Rectal smooth muscle tissue (tissue), 1 donor: ENCODE results near the gene PRDM11.

Experiments
- H3K27ac ChIP-seq: one replicate; pipeline ENCODE4 v1.7.0; 2013; ENCODE audit warnings: low read depth, low read length, inconsistent platforms
- H3K27me3 ChIP-seq: one replicate; pipeline ENCODE4 v1.7.0; 2013; ENCODE audit warnings: low read length; ENCODE audit not compliant: control insufficient read depth, insufficient read depth
- H3K36me3 ChIP-seq: one replicate; pipeline ENCODE4 v1.7.0; 2013; ENCODE audit warnings: low read length; ENCODE audit not compliant: control insufficient read depth, insufficient read depth
- H3K4me1 ChIP-seq: one replicate; pipeline ENCODE4 v1.7.0; 2013; ENCODE audit warnings: low read length; ENCODE audit not compliant: control insufficient read depth, insufficient read depth
- H3K4me3 ChIP-seq: one replicate; pipeline ENCODE4 v1.7.0; 2013; ENCODE audit warnings: low read length
- H3K9ac ChIP-seq: one replicate; pipeline ENCODE4 v1.7.0; 2013; ENCODE audit warnings: low read length

The PRDM11 gene

DNA sequence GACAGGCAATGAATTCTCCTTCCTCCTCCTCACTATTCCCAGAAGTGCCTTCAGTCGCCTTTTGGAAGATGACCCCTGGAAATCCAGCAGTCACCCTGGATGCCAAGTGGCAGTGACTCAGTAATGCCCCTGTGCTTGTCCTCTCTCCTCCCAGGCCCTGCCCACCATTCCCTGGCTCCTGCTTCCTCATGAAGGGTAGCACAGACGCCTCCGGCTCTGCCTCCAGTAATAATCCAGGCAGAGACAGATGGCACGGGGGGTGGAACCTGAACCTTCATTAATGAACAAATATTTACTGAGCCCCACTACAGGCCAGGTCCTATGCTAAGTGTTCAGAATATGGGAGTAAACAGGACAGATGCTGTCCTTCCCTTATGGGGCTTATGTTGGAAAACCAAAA, 116.5 kb downstream of the PRDM11 start:
- Histone ChIP-seq H3K27ac (no peak overlapping the region), H3K4me1 (no peaks in the 10 kb centered on the region), H3K4me3 (no peak overlapping the region), H3K27me3 (no peaks in the 10 kb centered on the region), H3K36me3 (no peaks in the 10 kb centered on the region), H3K9ac (no peak overlapping the region)

DNA sequence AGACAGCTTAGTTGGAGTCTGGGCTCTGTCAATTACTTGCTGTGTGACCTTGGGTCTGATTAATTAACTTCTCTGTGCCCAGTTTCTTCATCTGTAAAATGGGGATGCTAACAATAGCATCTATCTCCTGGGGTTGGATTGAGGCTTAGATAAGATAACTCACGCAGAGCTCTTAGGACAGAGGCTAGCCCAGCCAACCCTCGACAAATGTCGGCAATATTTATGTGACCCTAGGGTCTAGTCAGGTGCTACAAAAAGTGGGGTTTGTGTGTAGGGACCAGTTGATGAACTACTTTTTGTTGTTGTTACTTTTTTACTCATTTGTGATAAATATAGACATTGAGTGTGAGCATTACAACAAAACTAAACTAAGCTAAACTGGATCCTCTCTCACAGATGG, 117.3 kb downstream of the PRDM11 start:
- no peak overlapping the region for H3K27ac ChIP-seq
- no peak overlapping the region for H3K9ac ChIP-seq
- H3K36me3 ChIP-seq, result no peaks in the 10 kb centered on the region
- H3K4me3 ChIP-seq, result no peak overlapping the region
- H3K27me3 ChIP-seq, result no peaks in the 10 kb centered on the region
- H3K4me1 ChIP-seq, result no peaks in the 10 kb centered on the region

DNA sequence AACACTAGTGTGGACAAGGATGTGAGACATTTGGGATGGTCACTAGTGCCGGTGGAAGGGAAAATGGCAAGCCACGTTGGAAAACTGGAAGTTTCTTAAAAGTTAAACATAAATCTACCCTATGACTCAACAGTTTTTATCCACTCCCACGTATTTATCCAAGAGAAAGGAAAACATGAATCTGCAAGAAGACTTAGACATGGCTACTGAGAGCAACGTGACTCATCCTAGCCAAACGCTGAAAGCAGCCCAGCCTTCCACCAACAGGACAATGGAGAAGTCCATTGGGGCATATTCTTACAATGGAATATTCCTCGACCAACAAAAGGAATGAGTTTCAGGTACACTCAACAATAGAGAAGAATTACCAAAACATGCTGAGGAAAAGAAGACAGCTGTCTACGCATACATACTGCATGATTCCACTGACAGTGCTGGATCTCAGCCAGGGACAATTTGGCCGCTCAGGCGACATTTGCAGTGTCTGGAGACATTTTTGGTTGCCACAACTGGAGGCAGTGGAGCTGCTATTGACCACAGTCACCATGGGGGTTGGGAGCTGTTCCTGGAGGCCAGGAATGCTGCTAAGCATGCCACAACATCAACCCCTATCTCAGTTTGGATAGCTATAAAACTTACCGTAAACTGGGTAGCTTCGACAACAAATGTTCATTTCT, 118.5 kb downstream of the PRDM11 start:
- no peaks in the 10 kb centered on the region for H3K27me3 ChIP-seq

DNA sequence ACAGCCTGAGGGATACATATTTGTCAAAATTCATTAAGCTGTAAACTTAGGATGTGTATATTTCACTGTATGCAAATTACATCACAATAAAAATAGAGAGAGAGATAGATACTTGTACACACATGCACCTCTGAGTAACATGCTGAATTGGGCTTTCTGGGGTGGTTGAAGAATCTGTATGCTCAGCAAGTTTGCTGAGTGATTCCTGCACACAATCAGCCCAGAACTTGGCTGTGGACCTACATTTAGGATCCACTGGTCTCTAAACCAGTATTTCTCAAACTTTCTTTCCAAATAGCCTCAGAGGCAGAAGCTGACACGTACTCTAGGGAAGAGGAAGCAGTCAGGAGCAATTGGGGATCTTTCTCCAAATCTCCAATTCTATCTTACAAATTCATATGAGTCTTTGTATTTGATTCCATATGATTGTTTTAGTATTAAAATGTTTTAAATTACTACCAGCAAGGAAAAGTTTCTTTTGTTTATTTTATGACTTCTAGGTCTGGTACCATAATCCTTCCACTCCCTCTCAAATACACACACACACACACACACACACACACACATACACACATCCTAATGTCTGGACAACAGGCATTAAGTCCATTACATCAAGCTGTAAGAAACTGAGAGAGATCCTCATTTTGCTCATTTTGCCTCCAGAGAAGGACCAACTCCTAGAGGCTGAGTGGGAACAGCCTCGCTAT, 119.7 kb downstream of the PRDM11 start:
- no peaks in the 10 kb centered on the region for H3K4me1 ChIP-seq
- no peak overlapping the region for H3K4me3 ChIP-seq
- no peak overlapping the region for H3K27ac ChIP-seq
- no peaks in the 10 kb centered on the region for H3K36me3 ChIP-seq
- H3K27me3 ChIP-seq, result no peaks in the 10 kb centered on the region
- H3K9ac ChIP-seq, result no peak overlapping the region

More for the DNA sequence above, 118.5 kb downstream of the PRDM11 start:
- H3K4me3 ChIP-seq, result no peak overlapping the region
- H3K9ac ChIP-seq, result no peak overlapping the region
- no peaks in the 10 kb centered on the region for H3K36me3 ChIP-seq
- H3K27ac ChIP-seq, result no peak overlapping the region
- H3K4me1 ChIP-seq, result no peaks in the 10 kb centered on the region

DNA sequence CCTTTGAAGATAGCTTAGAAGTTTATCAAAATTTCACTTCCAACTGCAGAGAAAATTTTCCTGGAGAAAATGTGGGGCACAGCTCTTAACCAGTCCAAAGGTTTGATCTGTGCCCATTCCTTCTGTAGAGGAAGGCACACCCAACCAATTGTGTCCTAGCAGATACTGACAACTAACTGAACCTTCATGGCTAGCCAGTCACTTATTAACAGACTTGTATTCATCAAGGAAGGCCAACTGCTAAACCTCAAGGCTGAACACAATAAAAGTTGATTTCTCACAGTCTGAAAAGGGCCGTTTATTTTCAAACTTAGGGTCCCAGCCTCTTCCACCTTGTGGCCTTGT, 120.2 kb downstream of the PRDM11 start:
- Histone ChIP-seq H3K27ac (no peak overlapping the region), H3K4me3 (no peak overlapping the region), H3K4me1 (no peaks in the 10 kb centered on the region), H3K36me3 (no peaks in the 10 kb centered on the region), H3K9ac (no peak overlapping the region), H3K27me3 (no peaks in the 10 kb centered on the region)

DNA sequence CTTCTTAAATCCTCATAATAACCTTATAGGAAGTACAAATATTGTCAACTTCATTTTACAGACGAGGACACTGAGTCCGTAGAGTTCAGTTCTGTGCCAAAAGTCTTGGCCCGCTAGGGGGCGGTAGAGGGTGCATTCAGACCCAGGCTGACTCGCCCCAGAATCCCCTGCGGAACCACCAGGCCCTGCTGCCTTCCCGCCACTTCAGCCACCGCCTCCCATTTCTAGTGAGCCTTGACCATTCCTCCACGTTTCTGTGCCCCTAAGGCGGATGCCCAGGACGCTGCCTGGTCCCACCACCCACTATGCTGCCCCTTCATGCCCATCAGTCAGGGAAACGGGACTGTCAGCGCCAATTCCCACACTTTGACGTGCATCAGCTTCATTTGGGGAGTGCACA, 120.6 kb downstream of the PRDM11 start:
- H3K4me1 ChIP-seq, result no peaks in the 10 kb centered on the region
- H3K27ac ChIP-seq, result no peak overlapping the region

DNA sequence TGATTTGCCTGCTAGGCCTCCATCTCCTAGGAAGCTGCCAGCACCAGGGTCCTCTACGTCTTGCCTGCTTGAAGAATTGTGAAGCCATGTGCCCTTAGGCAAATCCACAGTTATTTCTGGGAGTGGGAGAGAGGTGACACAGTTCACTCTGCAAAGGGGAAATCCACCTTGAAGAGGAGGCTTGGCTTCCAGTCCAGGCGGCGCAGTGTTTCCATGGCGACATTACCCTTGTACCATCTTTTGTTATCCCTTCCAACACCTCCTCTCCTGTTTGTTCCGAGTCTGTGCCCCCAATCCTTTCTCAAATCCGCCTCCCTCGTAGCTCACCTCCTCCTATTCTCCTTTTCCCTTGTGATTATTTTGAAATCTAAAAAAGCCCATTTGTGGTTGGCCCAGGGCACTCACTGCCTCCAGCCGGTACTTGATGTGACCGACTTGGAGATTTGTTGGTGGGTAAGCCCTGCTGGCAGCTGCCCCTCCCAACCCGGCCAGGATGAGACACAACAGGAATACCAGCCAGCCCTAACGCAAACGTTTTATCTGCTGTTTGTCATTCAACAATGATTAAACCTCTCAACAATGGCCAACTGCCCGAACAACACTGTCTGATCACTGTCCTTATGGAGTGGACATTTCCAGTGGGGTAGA, 121.3 kb downstream of the PRDM11 start:
- H3K27me3 ChIP-seq, result no peaks in the 10 kb centered on the region
- H3K4me3 ChIP-seq, result no peak overlapping the region
- H3K9ac ChIP-seq, result no peak overlapping the region
- no peaks in the 10 kb centered on the region for H3K36me3 ChIP-seq
- no peak overlapping the region for H3K27ac ChIP-seq
- H3K4me1 ChIP-seq, result no peaks in the 10 kb centered on the region

More for the DNA sequence above, 120.6 kb downstream of the PRDM11 start:
- H3K27me3 ChIP-seq, result no peaks in the 10 kb centered on the region
- no peak overlapping the region for H3K9ac ChIP-seq
- no peak overlapping the region for H3K4me3 ChIP-seq
- H3K36me3 ChIP-seq, result no peaks in the 10 kb centered on the region

DNA sequence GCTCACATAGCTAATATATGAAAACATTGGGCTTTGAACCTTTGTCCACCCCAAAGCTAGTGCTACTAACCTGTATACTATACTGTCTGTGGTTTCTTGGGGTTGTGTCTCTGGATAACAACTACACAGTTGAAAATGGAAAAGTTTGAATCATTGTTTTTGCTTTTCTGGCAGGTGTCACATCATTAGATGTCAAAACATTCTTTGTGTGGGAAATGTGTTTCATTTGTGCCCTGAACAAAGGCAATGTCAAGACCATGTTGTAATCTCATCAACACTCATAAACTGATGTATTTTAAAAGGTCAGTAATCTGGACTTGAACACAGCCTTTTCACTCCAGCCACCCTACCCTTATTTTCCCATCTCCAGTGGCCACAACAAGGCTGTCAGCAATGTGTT, 123.2 kb downstream of the PRDM11 start:
- no peak overlapping the region for H3K9ac ChIP-seq
- no peaks in the 10 kb centered on the region for H3K4me1 ChIP-seq
- H3K36me3 ChIP-seq, result no peaks in the 10 kb centered on the region
- H3K4me3 ChIP-seq, result no peak overlapping the region
- H3K27me3 ChIP-seq, result no peaks in the 10 kb centered on the region
- H3K27ac ChIP-seq, result no peak overlapping the region

DNA sequence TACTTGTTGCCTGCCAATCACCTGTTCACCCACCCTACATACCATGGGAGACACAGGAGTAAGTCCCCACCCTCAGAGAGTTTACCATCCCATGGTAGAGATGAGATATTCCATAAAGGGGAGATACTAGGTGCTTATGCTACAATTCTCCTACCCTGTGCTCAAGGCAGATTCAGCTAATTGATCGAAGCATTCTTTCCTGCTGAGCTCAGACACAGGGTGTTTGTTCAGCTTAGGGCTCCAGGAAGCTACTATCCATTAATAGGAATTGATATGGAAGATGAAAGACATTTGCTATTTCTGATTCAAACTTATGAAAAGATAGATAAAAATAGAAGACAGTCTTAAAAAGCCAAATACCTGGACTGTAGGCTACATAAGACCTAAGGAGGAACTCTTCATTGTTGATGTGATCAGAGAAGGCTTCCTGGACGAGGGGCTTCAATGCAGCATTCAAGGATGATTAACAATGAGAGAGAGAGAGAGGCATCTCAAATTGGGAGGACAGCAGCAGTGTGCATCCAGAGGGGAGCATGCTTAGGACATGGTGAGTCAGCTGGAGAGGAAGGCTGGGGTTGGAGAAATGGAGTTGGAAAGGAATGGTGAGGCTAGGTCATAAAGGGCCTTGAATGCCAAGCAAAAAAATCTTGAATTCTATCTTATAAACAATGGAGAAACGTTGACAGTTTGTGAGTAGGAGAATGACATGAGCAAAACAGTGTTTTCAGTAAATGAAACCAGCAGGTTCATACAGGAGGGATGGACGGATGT, 124.7 kb downstream of the PRDM11 start:
- Histone ChIP-seq H3K4me3 (no peak overlapping the region), H3K36me3 (no peaks in the 10 kb centered on the region), H3K9ac (no peak overlapping the region), H3K27me3 (no peaks in the 10 kb centered on the region), H3K27ac (no peak overlapping the region), H3K4me1 (no peaks in the 10 kb centered on the region)

DNA sequence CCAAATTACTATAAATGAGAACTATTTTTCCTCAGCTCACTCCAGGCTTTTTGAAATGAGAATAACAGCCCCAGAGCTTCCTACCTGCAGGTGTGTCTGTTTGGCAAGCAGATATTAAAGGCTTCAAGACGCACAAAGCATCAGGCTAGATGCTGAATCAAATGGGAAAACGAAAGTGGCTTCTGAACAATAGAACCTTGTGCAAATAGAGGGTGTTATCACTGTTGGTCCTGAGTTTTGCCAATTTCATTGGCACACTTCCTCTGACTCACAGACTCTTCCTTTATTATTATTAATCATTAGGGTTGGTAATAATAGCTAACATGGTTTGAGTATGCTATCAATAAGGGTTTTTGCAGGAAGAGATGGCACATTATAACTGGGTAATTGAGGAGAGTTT, 126.3 kb downstream of the PRDM11 start:
- Histone ChIP-seq H3K4me1 (no peaks in the 10 kb centered on the region), H3K9ac (no peak overlapping the region), H3K27ac (no peak overlapping the region), H3K36me3 (no peaks in the 10 kb centered on the region), H3K27me3 (no peaks in the 10 kb centered on the region), H3K4me3 (no peak overlapping the region)

DNA sequence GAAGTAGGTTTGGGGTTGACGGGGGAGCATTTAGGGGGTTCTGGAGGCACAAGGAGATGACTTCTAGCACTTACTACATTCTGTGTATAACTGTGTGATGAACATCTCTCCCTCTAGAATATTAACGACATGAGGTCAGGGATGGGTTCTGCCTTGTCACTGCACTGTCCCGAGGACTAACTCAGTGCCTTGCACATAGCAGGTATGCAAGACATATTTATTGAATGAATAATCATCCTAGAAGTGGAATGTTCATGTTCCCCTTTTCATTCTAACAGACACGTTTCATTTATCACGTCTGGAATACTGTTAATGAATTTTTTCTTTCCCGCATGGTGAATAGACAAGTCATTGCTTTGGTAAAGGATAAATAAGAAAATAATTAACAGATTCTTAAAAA, 127.1 kb downstream of the PRDM11 start:
- no peaks in the 10 kb centered on the region for H3K27me3 ChIP-seq
- no peak overlapping the region for H3K27ac ChIP-seq

DNA sequence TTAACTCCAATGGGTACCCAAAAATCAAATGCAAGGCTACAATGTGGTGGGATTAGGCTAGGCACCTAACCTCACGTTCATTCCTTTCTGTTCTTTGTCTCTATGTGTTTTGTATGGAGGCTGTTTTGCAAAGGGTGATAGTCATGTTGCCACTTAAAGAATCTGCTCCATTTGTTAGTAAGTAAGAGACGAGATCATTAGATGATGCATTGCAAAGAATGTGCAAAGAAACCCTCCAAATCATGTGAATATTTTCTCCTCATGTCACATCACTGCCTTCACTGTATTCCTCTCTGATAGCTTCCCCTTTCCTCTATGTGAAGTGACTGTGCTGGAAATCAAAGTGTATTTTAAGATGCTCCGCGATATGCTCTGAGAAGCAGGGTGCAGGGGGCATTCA, 127.8 kb downstream of the PRDM11 start:
- Histone ChIP-seq H3K27ac (no peak overlapping the region), H3K4me1 (no peaks in the 10 kb centered on the region), H3K9ac (no peak overlapping the region)

More for the DNA sequence above, 127.1 kb downstream of the PRDM11 start:
- H3K4me1 ChIP-seq, result no peaks in the 10 kb centered on the region
- H3K9ac ChIP-seq, result no peak overlapping the region
- H3K4me3 ChIP-seq, result no peak overlapping the region
- no peaks in the 10 kb centered on the region for H3K36me3 ChIP-seq

More for the DNA sequence above, 127.8 kb downstream of the PRDM11 start:
- H3K27me3 ChIP-seq, result no peaks in the 10 kb centered on the region
- H3K4me3 ChIP-seq, result no peak overlapping the region
- H3K36me3 ChIP-seq, result no peaks in the 10 kb centered on the region
